GM18508 (cell line): ENCODE results near the gene CKB.
A peak's percentile ranks its signal among the peaks of the same experiment; 100 is the strongest.

Experiments used
- ATAC-seq: cut with Tn5 transposase; IDR thresholded peaks from one replicate; pipeline ENCODE4 v1.9.1; 2021; ENCODE audit warnings: moderate number of reproducible peaks; ENCODE audit not compliant: insufficient read depth, unreplicated experiment

CKB gene

DNA sequence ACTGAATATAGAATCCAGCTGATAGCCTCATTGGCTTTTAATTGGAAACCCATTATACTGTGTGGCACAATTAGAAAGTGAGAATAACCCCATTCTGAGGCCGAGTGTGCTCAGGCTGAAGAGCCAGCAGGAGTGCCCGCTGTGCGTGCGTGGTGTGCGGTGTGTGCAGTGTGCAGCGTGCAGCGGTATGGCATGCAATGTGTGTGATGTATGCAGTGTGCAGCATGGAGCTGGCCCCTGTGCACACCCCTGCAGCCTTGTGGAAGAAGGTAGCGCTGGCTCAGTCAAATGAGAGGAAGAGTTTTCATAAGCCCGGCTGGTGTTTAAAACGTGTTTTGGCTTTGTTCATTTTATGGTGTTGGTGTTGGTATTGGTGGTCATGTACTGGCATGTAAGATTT is 22.9 kb downstream of the CKB start:
- ATAC-seq = no peak

DNA sequence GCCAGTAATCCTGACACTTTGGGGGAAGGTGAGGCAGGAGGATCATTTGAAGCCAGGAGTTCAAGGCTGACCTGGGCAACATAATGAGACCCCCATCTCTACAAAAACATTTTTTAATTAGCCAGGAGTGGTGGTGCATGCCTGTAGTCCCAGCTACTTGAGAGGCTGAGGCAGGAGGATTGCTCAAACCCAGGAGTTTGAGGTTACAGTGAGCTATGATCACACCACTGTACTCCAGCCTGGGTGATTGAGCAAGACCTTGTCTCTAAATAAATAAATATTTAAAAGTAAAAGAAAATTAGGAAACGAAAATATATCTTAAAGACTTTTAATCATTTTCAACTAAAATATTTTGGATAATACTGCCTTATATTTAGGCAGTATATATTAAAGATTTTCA is 25.9 kb downstream of the CKB start:
- ATAC-seq = no peak

GRCh38 chr14:103495854-103496253 is 26.8 kb downstream of the CKB start:
- no peak for ATAC-seq

DNA sequence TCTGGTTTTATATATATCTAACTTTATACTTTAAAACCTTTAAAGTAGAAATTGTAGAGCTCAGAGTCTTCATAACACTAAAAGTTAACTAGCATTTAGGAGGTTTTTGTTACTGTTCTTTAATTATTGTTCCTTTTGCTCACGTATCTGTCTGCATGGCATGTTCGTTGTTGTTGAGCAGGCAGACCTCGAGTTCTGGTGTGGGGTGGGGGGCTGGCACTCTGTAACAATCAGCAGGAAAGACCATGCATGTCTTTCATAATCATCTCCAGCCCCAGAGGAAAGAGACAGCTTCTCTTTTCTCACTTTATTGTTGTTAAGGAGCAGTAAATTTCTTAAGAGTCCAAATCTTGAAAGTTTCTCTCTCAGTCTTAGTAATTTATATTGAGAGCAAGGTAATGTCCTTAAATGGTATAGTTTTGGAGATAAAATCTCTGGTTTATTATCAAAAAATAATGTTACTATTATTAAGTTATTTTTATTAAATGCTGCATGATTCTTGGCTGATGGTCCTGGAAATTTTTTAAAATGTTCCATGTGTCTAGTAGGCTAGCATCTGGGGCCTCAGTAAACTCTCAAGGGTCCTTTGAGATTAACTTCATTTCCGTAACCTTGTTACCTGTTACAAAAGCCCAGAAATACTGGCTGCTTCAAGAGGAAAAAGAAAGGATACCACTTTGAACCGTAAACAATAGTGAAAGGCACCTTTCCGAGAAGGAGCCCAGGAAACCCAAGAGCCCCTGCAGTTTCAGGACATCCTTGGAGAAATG is 30.3 kb downstream of the CKB start:
- no peak for ATAC-seq

GRCh38 chr14:103491691-103492090 is 30.9 kb downstream of the CKB start:
- no peak for ATAC-seq

DNA sequence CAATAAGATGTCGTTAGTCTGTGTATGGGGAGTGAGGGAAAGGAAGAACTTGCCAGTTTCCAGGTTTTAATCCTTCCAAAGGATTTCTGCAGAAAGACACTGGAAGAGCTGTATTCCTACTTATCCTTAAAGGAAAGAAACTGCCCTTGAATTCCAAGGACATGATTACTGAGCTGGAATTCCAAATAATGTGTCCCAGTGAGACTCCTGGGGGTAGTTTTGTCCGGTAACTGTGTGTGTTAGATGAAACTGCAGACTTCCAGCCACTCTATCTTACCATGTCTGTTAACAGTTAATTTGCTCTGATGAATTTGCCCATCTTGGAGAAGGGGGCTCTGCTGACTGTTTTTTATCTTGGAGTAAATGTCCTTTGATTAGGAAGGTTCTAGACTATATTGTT is 33.0 kb downstream of the CKB start:
- no peak for ATAC-seq

DNA sequence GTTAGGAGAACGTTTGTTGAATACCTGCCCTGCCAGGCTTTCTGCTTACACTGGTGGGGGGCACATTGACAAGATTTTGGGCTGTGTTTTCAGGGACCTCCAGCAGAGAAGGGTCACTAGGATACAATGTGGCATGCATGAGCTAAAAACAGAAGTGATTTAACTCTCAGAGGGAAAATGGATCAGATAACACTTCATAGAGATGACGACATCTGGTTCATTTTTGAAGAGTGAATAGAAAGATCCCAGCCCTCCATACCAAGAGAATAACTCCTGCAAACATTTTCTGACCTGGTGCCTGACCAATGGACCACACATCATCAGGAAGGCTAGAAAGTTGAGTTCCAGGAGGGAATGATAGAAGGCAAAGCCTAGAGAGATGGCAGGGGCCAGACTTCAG is 33.7 kb downstream of the CKB start:
- no peak for ATAC-seq

GRCh38 chr14:103488071-103488470 is 34.6 kb downstream of the CKB start:
- no peak for ATAC-seq

- ATAC-seq = no peak
Observed at GRCh38 chr14:103485504-103485903, 37.1 kb downstream of the CKB start.

DNA sequence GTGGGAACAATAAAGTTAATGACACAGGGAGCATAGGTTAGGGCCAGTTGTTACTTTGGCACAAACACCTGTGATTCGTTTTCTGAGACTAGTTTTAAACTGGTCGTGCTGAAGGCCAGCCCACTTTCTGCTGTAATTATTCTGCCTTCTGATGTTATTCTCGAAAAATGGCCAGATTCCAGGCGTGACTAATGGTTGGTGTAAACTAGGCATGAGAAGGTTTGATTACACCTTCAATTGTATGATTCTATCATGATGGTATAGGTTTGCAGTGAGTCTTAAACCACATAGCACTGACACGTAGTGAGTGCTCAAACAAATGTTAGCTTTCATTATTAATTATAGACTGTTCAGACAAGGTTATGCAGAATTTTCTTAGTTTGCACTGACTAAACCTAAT is 39.0 kb downstream of the CKB start:
- ATAC-seq = no peak

- ATAC-seq = peak; percentile 78
Observed at GRCh38 chr14:103480595-103480994, 42.0 kb downstream of the CKB start.

- ATAC-seq = no peak
Observed at GRCh38 chr14:103476631-103477030, 46.0 kb downstream of the CKB start.

- no peak for ATAC-seq
Observed at GRCh38 chr14:103476065-103476464, 46.6 kb downstream of the CKB start.

DNA sequence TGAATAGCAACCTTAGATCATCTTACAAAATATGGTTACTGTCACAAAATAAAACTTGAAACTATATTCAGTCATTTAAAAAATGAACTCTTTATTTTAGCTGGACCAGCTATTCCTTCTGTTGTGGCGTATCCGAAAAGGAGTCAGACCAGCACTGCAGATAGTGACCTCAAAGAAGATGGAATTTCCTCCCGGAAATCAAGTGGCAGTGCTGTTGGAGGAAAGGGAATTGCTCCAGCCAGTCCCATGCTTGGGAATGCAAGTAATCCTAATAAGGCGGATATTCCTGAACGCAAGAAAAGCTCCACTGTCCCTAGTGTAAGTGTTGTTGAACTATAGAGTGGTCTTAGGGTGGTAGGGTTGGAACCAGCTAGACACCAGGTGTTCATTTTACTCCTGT is 47.7 kb downstream of the CKB start:
- no peak for ATAC-seq

GRCh38 chr14:103472939-103473338 is 49.7 kb downstream of the CKB start:
- no peak for ATAC-seq
